Fibroblast of mammary gland (primary cell): ENCODE results near the gene NOTCH1.

Source experiments
- DNase-seq: peaks from one replicate; pipeline ENCODE4 v3.0.0-alpha.2; 2010; ENCODE audit warnings: low read depth
- H3K4me3 ChIP-seq: 2 replicates; pipeline ENCODE4 v1.5.1; 2011; ENCODE audit warnings: low read depth, mild to moderate bottlenecking, low read length, moderate library complexity; ENCODE audit not compliant: control insufficient read depth
- TF ChIP-seq, protein P1 (sequence below): conservative IDR thresholded peaks from 2 replicates; pipeline ENCODE4 v1.5.1; 2011; ENCODE audit warnings: low read depth, low read length, inconsistent platforms; ENCODE audit not compliant: control insufficient read depth, insufficient read depth

NOTCH1 gene

DNA sequence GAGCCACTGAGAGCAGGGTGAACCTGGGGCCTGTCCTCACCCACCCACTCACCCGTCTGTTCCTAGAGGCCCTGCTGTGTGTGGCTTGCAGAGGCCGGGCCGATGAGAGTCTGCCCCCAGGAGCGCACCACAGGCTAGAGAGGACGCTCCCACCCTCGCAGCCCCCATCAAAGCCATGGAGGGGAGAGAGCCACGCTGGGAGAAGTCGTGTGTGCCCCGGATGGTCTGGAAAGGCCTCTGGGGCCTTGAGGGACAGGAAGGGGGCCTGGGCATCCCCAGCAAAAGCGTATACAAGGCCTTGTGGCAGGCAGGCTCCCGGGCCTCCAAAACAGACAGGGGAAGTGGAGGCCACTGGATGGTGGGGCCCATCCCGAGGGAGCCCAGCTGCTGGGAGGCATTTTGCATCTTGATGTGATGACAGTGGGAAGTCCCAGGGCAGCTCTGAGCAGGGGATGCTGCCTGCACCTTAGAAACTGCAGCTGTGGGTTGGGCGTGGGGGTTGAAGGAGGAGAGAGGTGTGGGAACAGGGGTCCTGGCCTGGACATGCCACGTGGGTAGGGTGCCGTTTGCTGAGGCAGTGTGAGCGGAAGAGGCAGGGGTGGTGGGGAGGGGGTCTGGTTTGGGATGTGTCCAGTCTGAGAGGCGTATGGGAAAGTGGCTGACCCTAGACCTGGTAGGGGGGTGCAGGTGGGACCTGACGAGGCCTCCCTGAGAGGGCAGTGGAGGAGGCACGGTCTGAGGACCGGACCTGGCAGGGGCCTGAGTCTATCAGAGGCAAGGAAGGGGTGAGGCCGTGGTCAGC, 43.0 kb upstream of the NOTCH1 start:
- DNase-seq = no peak
- TF ChIP-seq, protein P1, sequence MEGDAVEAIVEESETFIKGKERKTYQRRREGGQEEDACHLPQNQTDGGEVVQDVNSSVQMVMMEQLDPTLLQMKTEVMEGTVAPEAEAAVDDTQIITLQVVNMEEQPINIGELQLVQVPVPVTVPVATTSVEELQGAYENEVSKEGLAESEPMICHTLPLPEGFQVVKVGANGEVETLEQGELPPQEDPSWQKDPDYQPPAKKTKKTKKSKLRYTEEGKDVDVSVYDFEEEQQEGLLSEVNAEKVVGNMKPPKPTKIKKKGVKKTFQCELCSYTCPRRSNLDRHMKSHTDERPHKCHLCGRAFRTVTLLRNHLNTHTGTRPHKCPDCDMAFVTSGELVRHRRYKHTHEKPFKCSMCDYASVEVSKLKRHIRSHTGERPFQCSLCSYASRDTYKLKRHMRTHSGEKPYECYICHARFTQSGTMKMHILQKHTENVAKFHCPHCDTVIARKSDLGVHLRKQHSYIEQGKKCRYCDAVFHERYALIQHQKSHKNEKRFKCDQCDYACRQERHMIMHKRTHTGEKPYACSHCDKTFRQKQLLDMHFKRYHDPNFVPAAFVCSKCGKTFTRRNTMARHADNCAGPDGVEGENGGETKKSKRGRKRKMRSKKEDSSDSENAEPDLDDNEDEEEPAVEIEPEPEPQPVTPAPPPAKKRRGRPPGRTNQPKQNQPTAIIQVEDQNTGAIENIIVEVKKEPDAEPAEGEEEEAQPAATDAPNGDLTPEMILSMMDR = no peak
- no peak overlapping the region for H3K4me3 ChIP-seq

DNA sequence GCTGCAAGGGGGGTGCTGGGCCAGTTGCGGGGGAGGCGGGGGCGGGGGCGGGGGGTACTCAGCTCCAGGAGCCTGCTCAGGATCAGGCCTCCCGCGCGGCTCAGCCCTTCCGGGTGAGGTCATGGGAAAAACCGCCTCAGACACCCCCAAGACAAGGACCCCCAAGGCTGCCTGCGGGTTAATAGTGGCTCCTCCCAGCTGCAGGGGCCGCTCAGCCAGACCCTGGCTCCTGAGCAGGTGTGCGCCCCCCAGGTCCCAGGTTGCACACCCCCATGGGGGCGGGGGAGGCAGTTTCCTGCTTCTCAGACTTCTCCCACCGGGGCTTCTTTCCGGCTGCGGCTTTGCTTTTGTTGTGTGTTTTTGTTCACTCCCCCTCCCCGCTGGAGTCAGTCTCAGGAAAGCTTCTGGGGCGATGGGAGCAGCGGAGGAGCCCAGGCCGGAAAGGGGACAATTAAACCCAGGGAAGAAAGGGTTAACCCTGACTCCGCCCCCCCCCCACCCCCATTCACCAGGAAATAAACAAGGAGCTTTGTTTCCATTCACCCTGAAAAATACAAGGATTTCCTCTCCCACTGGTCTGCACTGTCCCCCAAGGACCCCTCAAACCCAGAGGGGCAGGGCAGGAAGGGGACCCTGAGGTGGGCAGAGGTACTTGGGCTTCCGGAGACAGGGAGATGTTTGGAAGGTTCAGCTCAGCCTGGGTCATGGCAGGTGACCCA, 42.3 kb upstream of the NOTCH1 start:
- no peak overlapping the region for H3K4me3 ChIP-seq
- TF ChIP-seq, protein P1 = no peak
- no peak for DNase-seq

DNA sequence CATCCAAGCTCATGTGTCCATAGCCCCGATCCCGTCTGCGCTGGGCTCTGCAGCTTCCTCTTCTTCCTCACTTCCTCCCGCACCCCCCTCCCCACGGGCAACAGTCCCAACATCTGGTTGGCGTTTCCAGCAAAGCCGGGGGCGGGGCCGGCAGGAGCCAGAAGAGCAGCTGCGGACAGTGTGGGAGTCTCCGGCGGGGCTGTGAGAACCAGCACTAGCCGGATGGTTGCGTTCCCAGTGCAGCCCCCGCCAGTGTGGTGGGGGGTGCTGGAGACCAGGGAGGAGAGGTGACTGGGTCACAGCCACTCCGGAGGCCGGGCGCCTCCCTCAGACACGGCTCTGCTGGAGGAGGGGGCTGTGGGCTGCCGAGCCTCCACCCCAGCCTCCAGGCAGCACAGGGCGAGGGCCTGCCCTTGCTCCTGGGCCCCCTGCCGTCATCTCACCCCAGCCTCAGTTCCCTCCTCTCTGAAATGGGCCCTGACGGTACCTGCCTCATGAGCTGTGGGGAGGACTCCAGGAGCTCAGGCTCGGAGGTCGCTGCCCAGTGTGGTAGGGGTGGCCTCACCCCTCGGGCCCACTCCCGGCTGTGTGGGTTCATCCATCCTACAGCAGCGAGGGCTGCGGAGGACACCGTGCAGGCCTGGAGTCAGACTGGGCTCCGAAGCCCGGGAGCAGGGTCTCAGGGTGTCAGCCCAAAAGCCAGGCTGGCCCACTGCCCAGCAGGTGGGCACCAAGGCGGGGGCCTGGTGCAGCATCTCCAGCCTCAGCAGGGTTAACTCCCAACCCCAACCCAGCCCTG, 41.5 kb upstream of the NOTCH1 start:
- DNase-seq = peak; percentile 69
- H3K4me3 ChIP-seq = no peak overlapping the region
- TF ChIP-seq, protein P1 = no peak

DNA sequence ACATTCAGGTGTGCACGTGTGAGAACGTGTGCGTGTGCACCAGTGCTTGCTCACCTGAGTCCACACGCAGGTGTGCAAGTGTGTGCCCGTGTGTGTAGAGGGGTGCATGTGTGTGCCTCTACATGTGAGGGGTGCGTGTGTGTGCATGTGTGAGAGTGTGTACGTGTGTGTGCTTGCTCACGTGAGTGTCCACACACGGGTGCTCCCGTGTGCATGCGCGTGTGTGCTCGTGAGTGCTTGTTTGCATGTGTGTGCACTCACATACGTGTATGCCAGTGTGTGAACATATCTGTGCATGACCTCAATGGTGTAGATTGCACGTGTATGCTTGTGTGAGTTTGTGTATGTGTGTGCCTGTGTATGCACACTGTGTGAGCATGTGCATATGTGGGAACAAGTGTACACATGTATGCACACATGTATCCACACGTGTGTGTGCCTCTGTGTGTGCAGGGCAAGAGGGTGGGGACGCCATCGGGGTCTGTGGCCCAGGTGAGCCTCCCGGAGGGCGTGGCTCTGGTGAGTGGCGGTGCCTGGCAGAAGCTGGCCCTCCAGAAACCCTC, 40.6 kb upstream of the NOTCH1 start:
- DNase-seq = no peak
- H3K4me3 ChIP-seq = no peak overlapping the region
- TF ChIP-seq, protein P1 = no peak

DNA sequence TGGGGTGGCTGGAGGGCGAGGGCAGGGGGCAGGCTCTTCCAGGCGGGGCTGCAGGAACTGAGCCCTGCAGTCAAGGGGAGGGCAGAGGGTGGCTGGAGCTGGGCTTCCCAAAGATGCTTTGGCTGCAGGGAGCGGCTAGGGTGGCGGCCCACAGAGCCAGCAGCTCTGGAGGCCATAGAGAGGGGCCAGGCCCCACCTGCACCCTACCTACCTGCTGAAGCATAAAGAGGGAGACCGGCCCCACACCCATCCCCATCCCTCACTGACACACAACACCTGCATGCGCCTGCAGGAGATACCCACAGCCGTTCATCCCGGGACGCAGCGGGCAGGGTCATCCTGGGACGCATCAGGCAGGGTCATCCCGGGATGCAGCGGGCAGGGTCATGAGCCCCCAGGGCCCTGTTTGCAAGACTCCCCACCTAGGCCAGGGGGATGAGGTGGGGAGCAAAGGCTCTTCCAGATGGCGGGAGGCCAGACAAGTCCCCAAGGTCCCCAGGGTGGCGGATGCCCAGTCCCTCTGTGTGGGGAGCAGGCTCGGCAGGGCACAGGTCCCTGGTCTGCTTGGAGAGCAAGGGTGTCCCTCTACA, 39.8 kb upstream of the NOTCH1 start:
- DNase-seq = no peak

DNA sequence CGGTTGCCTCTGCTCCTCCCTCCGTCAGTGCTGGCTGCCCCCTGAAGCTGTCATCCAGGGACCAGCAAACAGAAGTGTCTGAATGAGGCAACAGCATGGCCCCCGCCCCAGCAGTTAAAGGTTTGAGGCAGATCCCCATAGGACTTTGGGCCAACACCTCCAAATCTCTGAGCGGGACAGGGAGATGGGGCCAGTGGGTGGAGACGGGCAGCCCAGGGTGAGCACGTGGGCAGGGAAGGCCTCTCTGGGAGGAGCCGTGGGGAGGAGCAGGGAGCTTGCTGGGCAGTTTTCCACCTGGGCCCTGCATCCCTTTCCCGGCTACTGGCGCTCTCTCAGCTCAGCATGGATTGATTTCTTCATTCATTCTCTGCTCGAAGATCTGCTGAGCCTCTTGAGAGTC, 39.1 kb upstream of the NOTCH1 start:
- TF ChIP-seq, protein P1 = no peak
- no peak for DNase-seq

More for the DNA sequence above, 39.8 kb upstream of the NOTCH1 start:
- H3K4me3 ChIP-seq = no peak overlapping the region
- TF ChIP-seq, protein P1 = no peak

More for the DNA sequence above, 39.1 kb upstream of the NOTCH1 start:
- H3K4me3 ChIP-seq = no peak overlapping the region
